ENCODE measurements around the gene PSMB8. TPM values are rescaled to one million over a fixed set of nuclear protein-coding genes. Genes with fewer than 3 reads are reported as not detected.

PSMB8 gene
- total RNA-seq, 1 experiment from 2014 or later: 40.4 TPM

- no peak for DNase-seq (ENCODE audit: low read depth, low spot score)
- in situ Hi-C loops (cut with HindIII; ENCODE audit: low pct_unique_long_range_greater_than_20kb, low sequenced_read_pairs): no loop called here
These were observed 18.9 kb upstream of the PSMB8 start for GRCh38 chr6:32862725-32863124.

DNA sequence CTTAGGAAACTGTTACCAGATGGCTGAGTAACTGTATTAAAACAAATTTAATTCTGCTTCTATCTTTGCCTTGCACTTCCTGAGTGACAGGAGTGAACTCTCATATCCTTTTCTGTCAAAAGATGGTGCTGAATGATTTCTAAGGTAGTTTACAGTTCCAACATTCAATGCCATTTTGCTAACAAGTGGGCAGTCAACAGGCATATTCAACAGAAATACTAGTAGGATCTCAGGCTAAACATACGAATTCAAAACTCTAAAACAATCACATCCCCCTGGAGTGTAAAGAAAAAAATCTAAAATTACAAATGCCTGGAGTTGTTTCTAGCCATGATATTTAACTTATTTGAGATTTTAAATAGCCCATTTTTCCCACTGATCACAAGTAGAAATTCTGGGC is 16.8 kb upstream of the PSMB8 start:
- DNase-seq (ENCODE audit: low read depth, low spot score): no peak
- in situ Hi-C loops (cut with HindIII; ENCODE audit: low pct_unique_long_range_greater_than_20kb, low sequenced_read_pairs): no loop called here

DNA sequence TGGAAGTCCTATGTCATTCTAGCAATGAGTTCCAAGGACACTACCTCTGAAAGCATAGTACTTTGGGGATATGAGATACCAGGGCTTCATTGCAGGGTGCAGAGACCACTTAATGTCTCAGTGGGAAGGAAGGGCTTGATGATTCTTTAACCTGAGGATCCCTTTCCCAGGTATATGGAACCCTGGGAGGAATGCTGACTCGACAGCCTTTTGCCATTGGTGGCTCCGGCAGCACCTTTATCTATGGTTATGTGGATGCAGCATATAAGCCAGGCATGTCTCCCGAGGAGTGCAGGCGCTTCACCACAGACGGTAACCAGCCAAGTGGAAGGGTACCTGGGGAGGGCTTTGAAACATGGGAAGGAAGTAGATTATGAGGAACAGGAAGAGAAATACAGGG is 14.3 kb upstream of the PSMB8 start:
- in situ Hi-C loops (cut with HindIII; ENCODE audit: low pct_unique_long_range_greater_than_20kb, low sequenced_read_pairs): no loop called here

DNA sequence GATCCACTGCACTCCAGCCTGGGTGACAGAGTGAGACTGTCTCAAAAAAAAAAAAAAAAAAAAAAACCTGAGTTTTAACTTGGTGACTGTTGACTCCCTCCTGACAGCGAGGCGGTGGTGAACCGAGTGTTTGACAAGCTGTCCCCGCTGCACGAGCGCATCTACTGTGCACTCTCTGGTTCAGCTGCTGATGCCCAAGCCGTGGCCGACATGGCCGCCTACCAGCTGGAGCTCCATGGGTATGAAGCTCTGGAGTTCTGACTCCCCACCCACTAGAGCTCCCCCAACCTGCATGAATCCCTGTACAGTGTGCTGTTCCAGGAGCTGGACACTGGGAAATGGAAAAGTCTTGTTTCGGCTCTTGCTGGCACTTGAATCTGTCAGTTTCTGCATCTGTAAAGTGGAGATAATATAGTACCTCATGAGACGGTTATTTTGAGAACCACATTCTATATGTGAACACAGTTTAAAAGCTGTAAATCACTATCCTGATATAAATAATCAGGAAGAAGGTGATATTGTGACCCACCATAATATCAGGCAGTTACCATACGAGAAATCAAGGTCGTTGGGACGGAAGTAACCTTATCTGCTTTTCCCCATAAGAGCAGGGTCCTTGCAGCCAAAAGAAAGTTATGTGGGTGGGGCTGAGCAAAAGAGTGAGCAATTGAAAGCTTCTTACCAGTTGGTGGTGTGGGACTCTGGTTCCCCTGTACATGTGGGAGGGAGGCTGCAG is 13.5 kb upstream of the PSMB8 start:
- DNase-seq (ENCODE audit: low read depth, low spot score): no peak
- in situ Hi-C loops (cut with HindIII; ENCODE audit: low pct_unique_long_range_greater_than_20kb, low sequenced_read_pairs): no loop called here

More for the DNA sequence above, 14.3 kb upstream of the PSMB8 start:
- no peak for DNase-seq (ENCODE audit: low read depth, low spot score)

DNA sequence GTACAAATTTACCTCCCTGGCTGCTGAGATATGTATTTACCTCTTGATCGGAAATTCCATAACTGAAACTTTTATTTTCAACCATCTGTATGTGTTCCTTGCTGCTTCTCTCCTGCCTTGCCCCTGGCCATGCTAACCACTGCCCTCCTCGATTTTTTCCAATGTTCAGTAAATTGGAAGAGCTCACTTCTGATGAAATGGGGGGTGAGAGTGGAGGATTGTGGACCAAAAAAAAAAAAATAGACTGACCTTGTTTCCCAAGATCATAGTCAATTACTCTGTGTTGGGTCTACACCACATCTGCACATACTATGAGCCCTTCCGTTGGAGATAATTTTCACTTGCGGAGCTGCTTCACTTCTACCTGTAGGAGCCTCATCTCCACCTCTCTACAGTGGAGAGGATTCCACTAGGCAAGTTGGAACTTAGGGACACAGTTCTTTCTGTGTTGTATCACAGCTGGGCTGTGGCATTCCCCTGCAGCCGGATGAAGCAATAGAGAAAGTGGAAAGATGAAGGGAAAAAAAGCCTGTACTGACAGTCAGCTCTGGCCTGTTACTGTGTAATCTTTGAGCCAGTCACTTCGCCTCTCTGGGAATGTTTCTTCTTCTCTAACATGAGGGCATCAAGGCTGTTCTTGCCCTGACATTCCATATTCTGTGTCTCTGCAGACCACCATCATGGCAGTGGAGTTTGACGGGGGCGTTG is 11.8 kb upstream of the PSMB8 start:
- DNase-seq (ENCODE audit: low read depth, low spot score): no peak

GRCh38 chr6:32854376-32855178 is 10.7 kb upstream of the PSMB8 start:
- DNase-seq (ENCODE audit: low read depth, low spot score): peak; percentile 44
- in situ Hi-C loops (cut with HindIII; ENCODE audit: low pct_unique_long_range_greater_than_20kb, low sequenced_read_pairs): no loop called here

More for the DNA sequence above, 11.8 kb upstream of the PSMB8 start:
- in situ Hi-C loops (cut with HindIII; ENCODE audit: low pct_unique_long_range_greater_than_20kb, low sequenced_read_pairs): no loop called here

DNA sequence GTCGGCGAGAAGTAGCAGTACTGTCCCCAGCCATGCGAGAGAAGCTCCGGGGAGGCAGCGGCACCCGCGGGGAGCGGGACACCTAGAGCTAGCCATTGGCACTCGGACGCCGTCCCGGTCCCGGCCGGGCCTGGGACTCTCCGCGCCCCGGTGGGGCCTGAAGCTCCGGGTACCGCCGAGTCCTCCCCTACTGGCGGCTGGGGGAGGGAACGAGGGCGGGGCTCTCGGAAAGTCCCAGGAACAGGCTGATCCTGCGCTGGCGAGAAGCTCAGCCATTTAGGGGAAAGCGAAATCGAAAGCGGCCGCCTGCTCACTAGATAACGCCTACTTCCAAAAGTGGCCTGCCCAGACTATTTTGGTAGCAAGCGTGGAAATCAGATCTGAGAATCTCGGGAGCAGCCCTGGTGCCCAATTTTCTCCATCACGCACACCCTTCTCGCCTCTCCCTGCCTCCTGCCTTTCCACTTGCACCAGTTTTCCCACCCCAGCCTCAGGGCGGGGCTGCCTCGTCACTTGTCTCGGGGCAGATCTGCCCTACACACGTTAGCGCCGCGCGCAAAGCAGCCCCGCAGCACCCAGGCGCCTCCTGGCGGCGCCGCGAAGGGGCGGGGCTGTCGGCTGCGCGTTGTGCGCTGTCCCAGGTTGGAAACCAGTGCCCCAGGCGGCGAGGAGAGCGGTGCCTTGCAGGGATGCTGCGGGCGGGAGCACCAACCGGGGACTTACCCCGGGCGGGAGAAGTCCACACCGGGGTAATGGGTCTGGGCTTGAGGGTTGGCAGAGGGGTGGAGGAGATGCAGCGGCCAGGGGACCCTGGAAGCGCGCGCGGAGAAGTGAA is 9.9 kb upstream of the PSMB8 start, which contains the start of the genes PSMB9 and TAP1:
TSS of gene PSMB9 (plus strand) at position 652 of the 835 bp plus-strand sequence. CDS start at position 690, 38 bp downstream.
TSS of gene TAP1 (minus strand) at position 164 of the 835 bp plus-strand sequence. CDS start at position 96, 68 bp downstream.
- peak; percentile 93 for DNase-seq (ENCODE audit: low read depth, low spot score)
- in situ Hi-C loops (cut with HindIII; ENCODE audit: low pct_unique_long_range_greater_than_20kb, low sequenced_read_pairs): no loop called here

- no peak for DNase-seq (ENCODE audit: low read depth, low spot score)
- in situ Hi-C loops (cut with HindIII; ENCODE audit: low pct_unique_long_range_greater_than_20kb, low sequenced_read_pairs): no loop called here
These were observed 9.1 kb upstream of the PSMB8 start for GRCh38 chr6:32852844-32853540.

DNA sequence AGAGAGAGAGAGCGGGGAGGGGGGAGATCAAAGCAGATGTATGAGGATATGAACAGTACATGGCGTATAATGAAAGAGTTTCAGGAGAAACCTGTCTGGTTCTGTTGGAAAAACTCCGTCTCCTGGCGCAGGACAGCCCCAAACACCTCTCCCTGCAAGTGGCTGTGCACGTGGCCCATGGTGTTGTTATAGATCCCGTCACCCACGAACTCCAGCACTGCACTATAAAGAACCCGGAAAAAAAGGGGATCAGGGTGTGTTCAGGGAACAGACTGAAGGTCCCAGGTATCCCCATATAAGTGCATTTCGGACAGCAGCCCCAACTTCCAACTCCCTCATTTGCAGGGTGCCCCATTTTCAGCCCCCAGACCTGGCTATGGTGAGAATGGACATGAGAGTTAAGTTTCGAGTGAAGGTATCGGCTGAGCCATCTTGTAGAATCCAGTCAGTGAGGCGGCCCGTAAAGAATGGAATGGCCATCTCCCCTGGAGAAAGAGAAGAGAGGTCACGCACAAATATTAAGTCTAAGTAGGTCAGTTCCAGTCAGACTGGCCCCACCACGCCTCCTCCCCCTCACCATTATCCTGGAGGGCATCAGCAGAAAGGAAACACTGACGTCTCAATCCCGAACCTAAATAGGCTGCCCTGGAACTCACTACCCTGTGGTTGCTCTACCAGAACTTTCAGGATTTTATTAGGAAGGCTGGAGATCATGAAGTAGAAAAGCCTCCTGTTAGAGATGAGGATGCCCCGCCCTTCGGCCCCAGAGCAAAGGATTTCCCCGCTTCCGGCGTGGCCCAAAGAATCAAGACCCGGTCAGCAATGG is 8.4 kb upstream of the PSMB8 start:
- DNase-seq (ENCODE audit: low read depth, low spot score): no peak

GRCh38 chr6:32851025-32851424 is 7.2 kb upstream of the PSMB8 start:
- in situ Hi-C loops (cut with HindIII; ENCODE audit: low pct_unique_long_range_greater_than_20kb, low sequenced_read_pairs): no loop called here

More for the DNA sequence above, 8.4 kb upstream of the PSMB8 start:
- in situ Hi-C loops (cut with HindIII; ENCODE audit: low pct_unique_long_range_greater_than_20kb, low sequenced_read_pairs): no loop called here

GRCh38 chr6:32849126-32849525 is 5.3 kb upstream of the PSMB8 start:
- in situ Hi-C loops (cut with HindIII; ENCODE audit: low pct_unique_long_range_greater_than_20kb, low sequenced_read_pairs): no loop called here
- DNase-seq (ENCODE audit: low read depth, low spot score): no peak

More at GRCh38 chr6:32851025-32851424, 7.2 kb upstream of the PSMB8 start:
- DNase-seq (ENCODE audit: low read depth, low spot score): no peak

DNA sequence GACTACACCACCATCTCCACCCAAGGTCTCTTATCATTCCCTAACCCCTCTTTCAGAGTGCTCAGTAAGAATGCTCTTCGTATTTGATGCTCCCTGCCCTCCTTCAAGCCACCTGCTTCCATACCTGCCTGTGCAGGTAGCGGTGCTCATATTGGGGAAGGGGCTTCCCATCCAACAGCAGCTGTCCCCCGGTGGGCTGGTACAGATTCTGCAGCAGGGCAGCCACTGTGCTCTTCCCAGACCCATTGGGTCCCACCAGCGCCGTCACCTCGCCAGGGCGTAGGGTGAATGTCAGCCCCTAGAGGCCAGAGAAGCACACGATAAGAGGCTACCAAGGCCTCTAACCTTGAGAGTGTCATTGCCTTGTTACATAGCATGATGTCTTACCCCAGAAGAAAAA is 3.9 kb upstream of the PSMB8 start:
- in situ Hi-C loops (cut with HindIII; ENCODE audit: low pct_unique_long_range_greater_than_20kb, low sequenced_read_pairs): no loop called here
- DNase-seq (ENCODE audit: low read depth, low spot score): no peak

- no peak for DNase-seq (ENCODE audit: low read depth, low spot score)
- in situ Hi-C loops (cut with HindIII; ENCODE audit: low pct_unique_long_range_greater_than_20kb, low sequenced_read_pairs): no loop called here
These were observed 3.2 kb upstream of the PSMB8 start for GRCh38 chr6:32847004-32847403.

- in situ Hi-C loops (cut with HindIII; ENCODE audit: low pct_unique_long_range_greater_than_20kb, low sequenced_read_pairs): no loop called here
- no peak for DNase-seq (ENCODE audit: low read depth, low spot score)
These were observed 1.6 kb upstream of the PSMB8 start for GRCh38 chr6:32845384-32845884.

- no peak for DNase-seq (ENCODE audit: low read depth, low spot score)
- in situ Hi-C loops (cut with HindIII; ENCODE audit: low pct_unique_long_range_greater_than_20kb, low sequenced_read_pairs): no loop called here
These were observed 1.1 kb upstream of the PSMB8 start for GRCh38 chr6:32844839-32845383.

Measured in SK-MEL-5 (cell line).